GM18502 (cell line): ENCODE results near the gene PDE1C.
"Not testable (repeated sequence)": the region's sequence is repeated elsewhere in the genome, so short reads cannot be mapped to it uniquely, and the experiment has no call there.

Source experiments
- ATAC-seq: cut with Tn5 transposase; IDR thresholded peaks from one replicate; pipeline ENCODE4 v1.9.1; 2021; ENCODE audit warnings: mild to moderate bottlenecking; ENCODE audit not compliant: unreplicated experiment, poor library complexity

The PDE1C gene

DNA sequence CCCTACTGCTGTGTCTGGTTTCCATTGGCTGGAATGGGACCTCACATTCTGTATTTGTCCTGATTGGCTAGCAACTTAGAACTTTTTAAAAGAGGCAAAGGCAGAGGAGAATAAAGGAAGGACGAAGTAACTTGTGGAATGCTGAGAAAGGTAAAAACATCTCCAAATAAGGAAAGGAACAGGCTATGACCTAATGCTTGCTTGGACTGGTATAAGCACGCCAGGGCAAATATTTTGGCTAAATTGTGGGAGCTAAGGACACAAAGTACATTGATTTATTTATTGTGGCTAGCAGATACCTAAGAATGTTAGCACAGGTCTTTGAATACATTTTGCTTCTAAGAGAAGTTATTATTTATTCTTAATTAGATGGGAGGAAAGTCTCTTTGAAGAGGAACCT is 56.7 kb downstream of the PDE1C start:
- ATAC-seq, result not testable (repeated sequence)

DNA sequence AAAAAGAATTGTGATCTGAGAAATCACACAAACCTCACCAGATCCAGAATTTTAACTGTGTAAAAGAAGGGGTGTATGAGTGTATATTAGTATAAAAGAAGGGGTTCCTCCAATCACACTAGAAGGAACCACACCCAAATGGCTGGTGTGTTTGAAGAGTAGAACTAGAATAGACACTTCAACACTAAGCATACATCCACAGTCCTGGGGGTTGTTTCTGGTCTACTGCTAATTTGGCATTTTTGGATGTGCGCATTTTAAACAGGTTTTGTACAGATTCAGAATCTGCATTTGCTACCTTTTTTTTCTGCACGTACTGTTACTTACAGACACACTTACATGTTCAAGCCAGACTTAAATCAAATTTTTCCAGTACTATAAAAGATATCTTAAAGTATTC is 64.6 kb downstream of the PDE1C start:
- no peak for ATAC-seq

DNA sequence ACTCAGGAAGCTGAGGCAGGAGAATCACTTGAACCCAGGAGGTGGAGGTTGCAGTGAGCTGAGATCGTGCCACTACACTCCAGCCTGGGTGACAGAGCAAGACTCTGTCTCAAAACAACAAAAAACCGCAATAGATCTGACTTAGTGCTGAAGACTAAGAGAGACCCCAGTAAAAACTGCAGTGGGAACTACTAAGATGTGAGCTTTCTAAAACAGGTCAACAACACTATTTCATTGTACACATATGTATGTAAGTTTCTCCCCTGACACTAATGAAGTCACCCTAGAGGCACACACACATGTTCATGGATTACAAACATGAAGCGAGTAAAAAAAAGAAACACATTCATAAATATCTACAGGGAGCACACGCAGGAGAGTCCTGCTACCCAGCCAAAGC is 68.3 kb downstream of the PDE1C start:
- no peak for ATAC-seq

DNA sequence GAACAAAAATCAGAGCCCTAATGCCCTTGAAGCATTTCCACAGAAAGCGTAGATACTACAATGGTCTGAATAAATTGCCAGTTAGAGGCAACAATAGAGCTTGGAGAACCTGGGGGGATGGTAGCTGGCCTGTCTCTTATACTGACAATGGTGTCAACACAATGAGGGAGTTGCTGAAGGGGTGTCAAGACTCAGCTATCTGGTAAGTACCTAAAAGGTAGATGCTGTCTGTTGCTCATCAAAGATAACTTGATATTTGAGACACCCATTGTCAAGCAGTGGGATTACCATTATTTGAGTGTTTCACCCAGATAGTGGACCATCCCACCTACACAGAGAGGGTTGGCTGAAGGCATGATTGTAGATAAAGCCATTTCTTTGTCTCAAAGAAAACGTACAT is 72.8 kb downstream of the PDE1C start:
- no peak for ATAC-seq

DNA sequence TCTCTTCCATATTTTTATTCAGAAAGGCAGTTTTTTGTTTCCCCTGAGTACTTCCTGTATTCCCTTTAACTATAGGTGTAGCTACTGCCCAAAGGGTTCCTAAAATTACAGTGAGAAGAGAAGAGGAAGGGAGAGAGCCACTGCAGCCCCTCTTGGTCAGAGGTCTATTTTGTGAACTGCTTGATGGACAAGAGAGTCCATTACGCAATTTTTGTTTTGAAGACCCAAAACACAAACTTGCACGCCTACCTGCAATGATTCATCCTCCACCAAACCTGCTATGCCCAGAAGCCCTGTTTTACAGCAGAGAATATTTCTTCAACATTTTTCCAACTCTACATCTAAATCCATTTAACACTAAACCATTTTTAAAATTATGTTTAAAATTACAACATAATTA is 75.1 kb downstream of the PDE1C start:
- ATAC-seq, result no peak

DNA sequence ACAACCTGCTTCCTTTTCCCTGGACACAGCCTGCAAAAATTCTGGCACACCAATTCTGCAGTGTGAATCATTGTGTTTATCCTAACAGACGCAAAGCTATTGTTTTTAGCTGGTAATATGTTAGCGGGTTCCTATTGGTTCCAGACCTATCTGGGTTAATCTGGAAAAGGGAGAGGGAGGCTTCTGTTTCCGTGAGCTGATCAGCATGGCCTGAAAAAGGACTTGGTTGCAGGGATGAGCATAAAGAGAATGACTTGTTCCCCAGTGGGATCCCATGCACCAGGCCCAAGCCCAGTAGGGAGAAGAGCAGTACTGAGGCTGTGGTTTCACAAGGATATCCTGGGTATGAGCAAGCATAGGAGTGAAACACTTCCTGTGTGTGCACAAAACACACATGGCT is 78.4 kb downstream of the PDE1C start:
- no peak for ATAC-seq

DNA sequence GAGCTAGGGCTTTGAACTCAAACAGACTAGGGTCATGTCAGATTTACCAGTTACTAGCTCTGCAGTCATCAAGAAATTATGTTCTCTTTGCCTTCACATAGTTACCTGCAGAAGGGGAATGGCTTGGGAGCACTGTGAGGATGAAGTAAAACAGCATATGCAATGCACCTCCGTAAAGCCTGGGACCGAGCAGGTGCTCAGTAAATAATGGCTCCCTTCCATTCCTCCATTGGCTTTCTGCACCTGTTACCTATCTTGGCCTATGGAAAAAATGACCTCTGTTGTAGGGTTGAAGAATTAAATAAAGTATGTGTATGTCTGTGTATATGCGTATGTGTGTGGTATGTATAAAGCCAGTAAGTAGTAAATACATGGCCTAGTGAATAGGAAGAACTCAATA is 78.8 kb downstream of the PDE1C start:
- ATAC-seq, result no peak

DNA sequence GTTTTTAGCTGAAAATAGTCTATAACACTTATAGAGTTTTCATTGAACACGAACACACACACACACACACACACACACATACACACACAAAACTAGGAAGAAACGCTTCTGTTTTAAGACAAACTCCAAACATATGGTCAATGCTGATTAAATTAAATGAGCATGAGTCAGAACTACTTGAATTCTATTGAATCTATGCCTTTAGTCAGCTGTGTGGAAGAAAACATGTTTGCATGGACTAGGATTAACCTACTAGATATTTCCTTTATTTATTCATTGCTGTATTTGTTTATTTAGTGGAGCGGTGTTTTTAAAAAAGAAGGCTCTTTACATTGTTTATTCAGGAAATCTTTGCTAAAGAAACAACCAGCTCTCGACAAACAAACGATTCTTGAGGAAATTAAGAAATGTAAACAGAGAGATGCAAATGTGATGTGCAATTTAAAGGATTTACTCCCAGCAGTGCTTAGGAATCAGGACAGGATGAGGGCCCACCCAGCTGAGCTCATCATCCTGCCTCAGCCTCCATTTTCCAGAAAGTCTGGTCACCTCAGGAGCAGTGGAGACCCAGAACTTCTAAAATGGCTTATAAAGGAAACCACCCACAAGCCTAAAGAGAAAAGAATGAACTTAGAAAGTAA is 83.2 kb downstream of the PDE1C start:
- ATAC-seq, result no peak

DNA sequence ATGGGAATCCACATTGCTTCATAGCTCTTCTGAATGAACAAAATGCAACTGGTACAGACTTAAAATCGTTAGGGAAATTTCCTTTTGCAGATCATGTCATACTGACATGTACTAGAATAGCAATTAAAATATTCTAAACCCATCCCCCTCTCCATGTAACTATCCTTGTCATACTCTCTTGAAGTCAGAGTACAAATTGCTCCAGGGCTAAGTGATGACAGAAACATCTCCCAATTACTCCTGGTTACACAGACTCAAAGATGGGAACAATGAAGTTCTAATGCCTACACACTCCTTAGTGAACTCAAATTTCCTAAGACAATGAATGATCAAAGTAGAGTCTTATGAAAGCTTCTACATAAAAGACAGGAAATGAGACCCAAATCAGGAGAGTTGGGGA is 87.2 kb downstream of the PDE1C start:
- no peak for ATAC-seq

DNA sequence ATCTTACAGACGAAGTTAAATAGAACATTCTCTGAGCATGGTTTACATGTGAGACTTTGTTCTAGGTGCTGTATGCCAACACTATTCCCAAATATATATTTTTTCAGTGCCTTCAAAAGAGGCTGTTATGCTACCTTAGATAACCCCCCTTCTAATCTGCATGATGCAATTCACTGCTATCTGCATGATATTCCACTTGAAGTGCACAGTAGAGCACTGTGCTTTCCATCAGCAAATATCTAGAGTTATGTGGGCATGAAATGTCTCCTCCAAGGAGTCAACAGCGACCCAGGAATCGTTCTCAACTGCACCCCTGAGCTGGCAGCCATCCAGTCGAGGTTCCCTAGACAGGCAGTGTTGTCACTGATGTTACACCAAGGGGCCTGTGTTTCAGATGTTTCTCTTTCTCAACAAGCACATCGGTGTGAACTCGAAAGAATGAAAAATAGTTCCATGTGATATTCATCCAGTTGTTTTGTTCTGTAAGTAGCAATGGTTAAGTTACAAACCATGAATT is 88.3 kb downstream of the PDE1C start:
- ATAC-seq, result no peak

DNA sequence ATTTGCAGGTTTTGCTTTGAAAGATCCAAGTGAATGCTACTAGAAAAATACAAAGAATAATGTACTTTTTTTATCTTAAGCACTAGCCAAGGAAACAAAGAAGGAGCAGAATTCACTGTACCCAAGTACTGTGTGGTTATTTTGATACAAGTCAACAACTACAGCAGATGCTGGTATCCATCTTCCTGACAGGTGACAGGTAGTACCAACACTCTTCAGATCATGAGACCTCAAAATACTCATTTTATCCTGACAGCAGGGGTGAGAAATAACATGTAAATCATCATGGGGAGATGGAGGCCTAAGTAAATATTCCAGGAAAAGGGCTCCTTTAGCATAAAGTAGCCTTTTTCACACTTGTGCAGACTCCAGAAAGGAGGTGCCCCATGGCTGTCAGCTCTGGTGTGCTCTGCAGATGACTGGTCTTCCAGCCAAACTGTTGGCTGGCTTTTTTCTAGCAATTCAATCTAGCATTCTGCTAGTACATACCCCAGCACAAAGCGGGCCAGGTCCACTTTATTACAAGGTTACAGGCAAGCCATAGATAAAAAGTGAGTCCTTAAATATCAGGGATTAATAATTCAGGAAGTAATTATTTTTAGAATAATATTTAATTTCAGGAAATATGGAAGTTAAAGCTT is 90.4 kb downstream of the PDE1C start:
- ATAC-seq, result no peak

DNA sequence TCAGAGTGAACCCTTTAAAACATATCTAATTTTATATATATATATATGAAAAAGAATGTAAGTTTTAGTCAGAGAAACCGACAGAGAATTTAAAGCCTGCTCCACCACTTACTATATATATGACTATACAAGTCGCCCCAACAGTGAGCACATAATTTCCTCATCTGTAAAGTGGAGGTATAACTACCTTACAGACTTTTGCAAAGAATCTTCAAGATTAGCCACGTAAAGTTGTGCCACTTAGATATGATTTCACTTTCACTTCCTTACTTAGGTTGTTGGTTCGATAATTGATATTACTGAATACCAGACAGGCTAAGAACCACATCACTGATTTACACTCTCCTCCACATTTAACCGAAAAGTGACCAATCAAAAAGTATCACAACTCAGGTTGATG is 94.7 kb downstream of the PDE1C start:
- ATAC-seq, result no peak

DNA sequence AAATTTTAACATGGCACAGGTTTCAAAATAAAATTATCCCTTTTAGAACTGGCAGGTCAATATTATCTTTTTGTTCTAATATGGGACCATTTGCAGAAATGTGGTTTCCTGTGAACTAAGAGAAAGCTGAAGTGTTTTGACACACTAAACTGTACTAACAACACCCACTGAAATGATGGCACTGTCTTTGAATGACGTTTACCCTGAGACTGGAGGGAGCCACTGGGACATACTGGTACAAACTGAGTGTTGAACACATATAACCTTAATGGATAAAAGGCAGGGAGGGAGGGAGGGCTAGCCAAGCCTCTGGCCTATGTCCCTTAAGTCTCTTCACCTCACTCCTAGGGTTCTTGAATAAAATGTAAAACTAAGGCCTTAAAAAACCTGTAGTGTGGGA is 95.9 kb downstream of the PDE1C start:
- no peak for ATAC-seq

DNA sequence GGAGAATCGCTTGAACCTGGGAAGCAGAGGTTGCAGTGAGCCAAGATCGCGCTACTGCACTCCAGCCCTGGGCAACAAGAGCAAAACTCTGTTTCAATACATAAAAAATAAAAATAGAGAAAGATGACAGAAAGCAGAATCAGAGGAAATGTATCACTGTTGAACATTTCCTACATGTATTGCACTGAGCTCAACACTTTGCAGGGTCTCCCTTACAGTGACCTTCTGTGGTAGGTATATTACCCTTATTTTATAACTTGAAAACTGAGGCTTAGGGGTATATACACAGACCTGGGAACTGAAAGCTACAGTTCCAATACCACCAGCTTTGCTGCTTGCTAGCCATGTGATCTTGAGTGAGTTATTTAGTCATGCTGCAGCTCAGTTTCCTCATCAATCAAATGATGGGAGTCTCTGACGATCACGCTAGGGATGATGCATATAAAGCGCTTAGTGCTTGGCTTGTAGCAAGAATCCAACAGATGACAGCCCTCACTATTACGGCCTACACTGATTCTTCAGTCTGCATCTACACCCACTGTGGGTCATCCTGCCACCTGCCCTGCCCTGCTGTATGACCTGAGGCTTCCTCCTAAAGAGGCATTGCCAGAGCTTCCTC is 99.0 kb downstream of the PDE1C start:
- ATAC-seq, result no peak

DNA sequence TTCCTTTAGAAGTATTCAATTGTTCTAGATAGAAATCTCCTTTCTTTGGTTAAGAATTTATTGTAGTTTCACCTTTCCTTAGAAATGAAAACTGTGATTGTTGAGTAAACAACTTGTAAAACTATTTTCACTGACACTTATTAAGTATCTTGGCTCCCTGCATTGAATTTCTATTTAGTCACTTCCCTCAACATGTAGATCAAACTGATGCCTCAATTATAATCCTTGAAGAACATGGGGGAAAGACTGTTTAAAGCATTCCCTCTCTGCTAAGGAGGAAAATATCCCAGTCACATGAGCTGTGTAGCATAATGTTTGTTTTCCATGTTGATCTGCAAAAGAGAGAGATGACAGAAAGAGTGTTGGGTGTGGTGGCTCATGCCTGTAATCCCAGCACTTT is 99.7 kb downstream of the PDE1C start:
- no peak for ATAC-seq

DNA sequence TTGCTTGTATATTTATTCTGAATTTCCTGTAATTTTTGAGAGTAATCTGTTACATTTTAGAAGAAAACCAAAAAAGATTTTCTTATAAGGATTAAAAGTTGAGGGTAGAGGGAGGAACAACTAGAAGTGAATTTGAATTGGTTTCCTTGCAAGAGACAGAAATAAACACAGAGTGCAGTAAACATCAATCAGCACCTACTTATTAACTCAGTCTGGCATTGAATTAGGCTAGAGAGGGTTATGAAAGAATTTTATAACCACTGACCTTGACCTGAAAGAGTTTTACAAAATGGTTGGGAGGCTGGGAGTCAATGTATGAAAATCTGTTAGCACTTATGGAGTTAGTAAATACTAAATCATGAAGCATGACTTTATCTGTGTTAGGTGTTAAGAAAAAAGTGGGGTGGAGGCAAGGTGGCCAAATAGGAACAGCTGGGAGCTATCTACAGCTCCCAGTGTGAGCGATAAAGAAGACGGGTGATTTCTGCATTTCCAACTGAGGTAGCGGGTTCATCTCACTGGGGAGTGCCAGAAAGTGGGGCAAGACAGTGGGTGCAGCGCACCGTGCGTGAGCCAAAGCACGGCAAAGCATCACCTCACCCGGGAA is 106.5 kb downstream of the PDE1C start:
- no peak for ATAC-seq

DNA sequence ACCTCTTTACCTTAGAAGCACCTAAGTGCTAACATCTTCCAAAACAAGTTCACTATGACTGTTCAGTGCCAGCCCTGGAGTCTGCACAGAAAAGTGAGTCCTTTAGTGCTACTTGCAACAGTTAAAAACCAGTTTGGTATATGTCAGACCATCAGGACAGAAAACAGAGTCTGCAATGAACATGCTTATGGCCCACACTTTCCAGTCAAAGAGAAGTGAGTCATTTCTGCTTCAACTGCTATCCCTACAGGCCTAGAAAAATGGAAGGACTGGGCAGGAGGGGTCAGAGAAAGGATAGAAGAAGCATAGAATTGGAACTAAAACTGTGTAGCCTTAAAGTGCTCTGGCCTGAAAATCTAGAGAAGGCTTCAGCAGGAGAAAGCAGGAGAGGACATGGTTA is 108.0 kb downstream of the PDE1C start:
- ATAC-seq, result no peak

DNA sequence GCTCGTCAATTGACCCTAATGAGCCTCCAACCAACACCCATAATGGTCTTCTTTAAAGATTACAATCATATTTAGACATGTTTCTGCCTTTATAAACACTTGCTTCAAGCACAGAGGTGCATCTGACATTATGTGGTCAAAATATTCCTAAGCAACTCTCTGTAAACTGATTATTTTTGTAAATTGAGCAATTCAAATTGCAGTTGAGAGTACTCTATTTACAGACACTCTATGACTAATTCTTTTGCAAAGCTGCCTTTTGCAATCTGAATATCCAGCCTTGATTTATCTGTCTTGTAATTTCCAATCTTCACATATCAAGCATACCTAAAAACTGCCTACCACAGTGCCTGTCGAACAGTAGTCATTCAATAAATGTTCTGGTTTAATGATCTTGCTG is 112.0 kb downstream of the PDE1C start:
- no peak for ATAC-seq

DNA sequence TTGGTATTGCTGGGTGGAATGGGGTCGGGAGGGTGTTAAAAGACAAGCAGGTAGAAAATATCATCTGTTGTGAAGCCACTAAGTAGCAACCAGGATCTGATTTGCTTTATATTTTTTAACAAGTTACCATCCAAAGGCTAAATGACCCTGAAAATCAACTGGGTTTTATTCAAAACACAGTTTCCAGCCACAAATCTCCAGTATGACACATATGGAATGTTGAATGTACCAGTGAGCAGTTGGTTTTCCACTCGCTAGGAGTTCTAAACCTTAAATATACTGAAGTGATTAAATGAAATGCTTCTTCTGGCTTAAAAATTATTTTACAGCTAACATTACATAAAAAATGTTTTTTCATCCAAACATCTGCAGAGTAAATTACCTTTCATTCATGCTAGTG is 112.5 kb downstream of the PDE1C start:
- no peak for ATAC-seq

DNA sequence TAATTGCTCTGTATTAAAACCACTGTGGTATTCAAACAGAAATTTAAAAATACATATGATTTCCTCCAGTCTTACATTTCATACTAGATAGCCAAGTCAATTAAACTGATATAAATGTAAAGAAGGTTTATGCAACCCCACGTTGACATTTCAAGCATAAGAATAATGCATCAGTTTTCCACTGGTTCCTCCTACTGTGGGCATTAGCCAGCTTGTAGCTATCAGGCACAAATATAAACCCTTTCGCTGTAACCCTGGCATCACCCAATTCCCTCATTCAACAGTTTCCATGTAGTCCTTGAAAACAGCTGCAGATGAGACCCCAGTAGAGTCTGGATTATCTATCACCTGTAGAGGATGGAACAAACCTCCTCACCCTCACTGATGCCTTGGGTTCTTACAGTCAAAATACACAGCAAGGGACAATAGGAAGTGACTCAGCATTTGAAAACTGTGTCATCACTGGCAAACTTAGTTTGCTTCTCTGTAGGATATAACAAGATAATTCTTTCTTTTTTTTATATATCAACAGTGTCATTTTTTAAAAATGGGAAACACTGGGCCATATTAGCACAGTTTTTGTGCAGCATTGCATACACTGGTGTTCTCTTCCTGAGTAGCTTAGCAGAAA is 113.0 kb downstream of the PDE1C start:
- ATAC-seq, result no peak

DNA sequence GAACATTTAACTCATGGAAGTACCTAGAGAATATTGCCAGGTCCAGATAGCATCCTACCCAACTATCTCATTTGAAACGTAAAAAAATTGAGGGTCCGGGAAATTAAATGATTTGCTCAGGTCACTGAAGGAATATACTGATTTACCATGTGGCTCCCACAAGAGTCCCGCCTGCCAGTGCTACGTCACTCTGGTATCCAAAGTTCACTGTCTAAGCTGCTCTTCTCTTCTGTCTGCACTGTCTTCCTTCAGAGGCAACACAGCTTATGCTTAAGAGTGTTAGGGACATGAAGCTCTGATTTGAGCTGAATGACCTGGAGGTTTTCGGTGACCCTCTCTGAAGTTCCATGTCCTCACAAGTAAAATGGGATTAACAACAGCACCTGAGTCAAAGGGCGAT is 114.6 kb downstream of the PDE1C start:
- no peak for ATAC-seq
